AG08396 (cell line): Measurements from ENCODE around the gene FAM3A.

Experiments used
- DNase-seq: peaks from one replicate; pipeline ENCODE4 v3.0.0; 2012; ENCODE audit warnings: low spot score, mixed read lengths

Gene FAM3A

GRCh38 chrX:154478728-154479622 lies 37.1 kb downstream of the FAM3A start, which contains the start of gene LAGE3:
LAGE3 (minus strand) TSS chrX:154479281; CDS start chrX:154478915, 366 bp downstream.
- DNase-seq: peak; percentile 95

GRCh38 chrX:154477891-154478477 lies 38.0 kb downstream of the FAM3A start:
- no peak for DNase-seq

DNA sequence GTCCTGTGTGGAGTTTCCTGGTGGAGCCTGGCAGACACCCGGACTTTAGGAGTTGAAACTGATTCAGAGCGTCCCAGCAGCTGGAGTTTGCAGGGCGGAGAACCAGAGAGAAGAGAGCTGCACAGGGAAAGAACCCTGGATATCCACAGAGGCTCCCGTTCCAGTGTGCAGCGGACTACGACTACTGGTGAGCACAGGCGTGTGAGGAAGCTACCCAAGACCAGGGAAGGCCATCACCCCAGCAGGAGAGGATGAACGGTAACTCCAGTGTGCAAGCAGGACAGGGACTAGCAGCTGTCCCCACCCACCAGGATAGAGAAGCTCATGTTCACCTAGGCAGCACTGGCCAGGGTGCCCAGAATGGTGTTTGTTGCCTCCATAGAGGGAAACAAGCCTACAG lies 39.2 kb downstream of the FAM3A start:
- DNase-seq: no peak

DNA sequence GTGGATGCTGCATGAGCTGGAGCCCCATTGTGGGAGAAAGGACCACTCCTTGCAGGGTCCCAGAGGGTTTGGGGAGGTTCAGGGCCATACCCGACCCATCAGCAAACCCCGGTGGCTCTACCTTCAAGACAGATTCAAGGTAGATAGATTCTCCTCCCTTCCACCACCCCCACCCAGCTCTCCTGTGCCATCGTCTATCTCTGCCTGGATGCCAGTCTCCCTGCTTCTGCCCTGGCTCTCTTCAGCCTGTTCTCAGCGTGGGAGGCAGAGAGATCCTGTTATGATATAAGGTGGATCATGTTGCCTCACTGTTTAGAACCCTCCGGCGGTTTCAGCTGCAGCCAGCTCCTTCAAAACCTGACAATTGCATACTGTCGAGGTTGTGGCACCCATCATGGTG lies 42.3 kb downstream of the FAM3A start:
- no peak for DNase-seq

GRCh38 chrX:154472685-154473632 lies 43.1 kb downstream of the FAM3A start:
- DNase-seq: no peak

- no peak for DNase-seq
These were observed 44.0 kb downstream of the FAM3A start for GRCh38 chrX:154471839-154472684.

DNA sequence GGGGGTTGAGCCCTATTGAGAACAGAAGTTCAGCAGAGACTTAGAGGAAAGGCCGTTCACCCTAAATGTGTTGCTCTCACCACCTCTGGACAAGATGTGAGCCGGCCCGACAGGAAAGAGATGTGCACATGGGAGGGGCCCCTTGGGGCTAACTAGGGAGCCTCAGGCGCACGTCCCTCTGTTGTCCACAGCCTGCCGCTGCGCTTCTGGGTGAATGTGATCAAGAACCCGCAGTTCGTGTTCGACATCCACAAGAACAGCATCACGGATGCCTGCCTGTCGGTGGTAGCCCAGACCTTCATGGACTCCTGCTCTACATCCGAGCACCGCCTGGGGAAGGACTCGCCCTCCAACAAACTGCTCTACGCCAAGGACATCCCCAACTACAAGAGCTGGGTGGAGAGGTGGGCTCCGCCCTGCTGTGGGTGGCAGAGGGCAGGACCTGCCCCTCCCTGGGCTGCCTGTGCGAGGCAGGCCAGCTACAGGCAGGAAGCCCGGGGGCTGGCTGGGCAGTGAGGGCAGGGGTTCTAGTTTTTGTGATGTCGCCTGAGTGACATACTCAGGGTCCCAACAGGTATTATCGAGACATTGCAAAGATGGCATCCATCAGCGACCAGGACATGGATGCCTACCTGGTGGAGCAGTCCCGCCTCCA lies 45.0 kb downstream of the FAM3A start:
- DNase-seq: no peak

DNA sequence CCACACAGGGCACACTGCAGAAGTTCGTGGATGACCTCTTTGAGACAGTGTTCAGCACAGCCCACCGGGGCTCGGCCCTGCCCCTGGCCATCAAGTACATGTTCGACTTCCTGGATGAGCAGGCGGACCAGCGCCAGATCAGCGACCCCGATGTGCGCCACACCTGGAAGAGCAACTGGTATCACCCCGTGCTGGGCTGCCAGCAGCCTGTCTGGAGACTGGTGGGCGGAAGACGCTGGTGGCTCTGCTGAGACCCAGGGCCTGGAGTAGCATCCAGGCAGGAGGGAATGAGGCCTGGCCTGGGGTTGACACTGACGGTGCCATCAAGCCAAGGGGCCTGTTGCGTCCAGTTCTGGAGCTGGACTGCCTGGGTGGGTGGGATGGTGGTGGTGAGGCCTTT lies 45.6 kb downstream of the FAM3A start:
- no peak for DNase-seq

DNA sequence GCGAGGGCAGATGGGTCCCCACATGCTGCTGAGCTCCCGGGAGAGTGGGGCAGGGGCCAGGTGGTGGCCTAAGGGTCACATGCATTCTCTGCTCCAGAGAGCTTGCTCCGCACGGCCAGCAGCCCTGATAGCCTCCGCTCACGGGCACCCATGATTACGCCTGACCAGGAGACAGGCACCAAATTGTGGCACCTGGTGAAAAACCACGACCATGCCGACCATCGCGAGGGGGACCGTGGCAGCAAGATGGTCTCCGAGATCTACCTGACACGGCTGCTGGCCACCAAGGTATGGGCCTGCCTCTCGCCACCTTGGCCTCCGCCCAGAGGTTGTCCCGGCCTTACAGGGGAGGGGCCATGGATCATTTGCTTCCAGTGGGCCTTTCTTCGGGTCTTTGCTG lies 46.2 kb downstream of the FAM3A start:
- no peak for DNase-seq

DNA sequence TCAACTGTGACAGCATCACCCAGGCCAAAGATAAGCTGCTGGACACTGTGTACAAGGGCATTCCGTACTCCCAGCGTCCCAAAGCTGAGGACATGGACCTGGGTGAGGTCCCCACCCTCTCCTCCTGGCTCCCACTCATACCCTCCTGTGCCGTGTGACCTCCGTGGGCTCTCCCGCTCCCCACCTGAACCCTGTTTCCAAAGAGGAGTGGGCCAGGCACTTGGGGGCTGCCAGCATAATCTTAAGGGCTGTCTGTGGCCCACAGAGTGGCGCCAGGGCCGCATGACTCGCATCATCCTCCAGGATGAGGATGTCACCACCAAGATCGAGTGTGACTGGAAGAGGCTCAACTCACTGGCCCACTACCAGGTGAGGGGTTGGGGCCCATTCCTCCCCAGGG lies 46.9 kb downstream of the FAM3A start:
- no peak for DNase-seq

DNA sequence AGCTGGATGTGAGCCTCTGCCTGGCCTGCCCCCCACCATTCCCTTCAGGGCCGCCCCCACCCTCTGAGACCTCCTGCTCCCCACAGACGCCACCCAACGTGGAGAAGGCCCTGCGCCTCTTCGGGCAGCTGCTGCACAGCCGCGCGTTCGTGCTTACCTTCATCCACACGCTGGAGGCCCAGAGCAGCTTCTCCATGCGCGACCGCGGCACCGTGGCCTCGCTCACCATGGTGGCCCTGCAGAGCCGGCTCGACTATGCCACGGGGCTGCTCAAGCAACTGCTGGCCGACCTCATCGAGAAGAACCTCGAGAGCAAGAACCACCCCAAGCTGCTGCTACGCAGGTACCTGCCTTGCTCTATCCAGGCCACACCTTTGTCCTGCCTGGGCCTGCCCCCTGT lies 47.8 kb downstream of the FAM3A start:
- no peak for DNase-seq

DNA sequence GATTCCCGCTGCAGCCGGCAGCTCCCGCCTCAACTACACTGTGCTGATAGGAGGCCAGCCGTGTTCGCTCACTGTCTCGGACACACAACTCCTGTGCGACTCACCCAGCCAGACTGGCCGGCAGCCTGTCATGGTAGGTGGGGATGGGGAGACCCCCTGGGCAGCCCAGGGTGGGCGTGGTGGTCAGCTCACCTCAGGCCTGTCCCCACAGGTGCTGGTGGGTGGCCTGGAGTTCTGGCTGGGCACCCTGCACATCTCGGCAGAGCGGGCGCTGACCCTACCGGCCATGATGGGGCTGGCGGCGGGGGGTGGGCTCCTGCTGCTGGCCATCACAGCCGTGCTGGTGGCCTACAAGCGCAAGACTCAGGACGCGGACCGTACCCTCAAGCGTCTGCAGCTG lies 48.5 kb downstream of the FAM3A start:
- no peak for DNase-seq

DNA sequence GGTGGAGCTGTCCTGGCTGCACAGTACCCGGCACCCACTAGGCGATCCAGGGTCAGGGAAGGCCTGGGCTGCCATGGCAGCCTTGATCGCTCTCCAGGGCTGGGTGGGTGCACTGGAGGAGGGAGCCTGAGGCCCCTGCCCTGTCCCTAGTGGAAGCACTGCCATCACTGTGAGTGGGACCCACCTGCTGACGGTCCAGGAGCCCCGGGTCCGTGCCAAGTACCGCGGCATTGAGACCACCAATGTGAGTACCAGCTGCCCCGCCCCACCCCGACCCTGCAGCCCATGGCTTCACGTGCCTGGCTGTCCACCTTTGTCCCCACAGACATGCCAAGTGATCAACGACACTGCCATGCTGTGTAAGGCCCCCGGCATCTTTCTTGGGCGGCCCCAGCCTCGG lies 49.1 kb downstream of the FAM3A start:
- DNase-seq: no peak

DNA sequence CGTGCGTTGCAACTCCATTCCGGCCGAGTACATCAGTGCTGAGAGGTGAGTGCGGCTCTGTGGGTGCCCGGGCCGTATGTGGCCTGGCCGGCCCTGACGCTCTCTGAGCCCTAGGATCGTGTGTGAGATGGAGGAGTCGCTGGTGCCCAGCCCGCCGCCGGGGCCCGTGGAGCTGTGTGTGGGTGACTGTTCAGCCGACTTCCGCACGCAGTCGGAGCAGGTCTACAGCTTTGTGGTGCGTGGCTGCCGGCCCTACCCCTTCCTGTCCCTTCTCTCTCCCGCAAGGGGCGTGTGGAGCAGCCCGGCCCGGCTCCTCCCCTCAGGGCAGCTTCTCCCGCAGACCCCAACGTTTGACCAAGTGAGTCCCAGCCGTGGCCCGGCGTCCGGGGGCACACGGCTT lies 50.0 kb downstream of the FAM3A start:
- DNase-seq: no peak

DNA sequence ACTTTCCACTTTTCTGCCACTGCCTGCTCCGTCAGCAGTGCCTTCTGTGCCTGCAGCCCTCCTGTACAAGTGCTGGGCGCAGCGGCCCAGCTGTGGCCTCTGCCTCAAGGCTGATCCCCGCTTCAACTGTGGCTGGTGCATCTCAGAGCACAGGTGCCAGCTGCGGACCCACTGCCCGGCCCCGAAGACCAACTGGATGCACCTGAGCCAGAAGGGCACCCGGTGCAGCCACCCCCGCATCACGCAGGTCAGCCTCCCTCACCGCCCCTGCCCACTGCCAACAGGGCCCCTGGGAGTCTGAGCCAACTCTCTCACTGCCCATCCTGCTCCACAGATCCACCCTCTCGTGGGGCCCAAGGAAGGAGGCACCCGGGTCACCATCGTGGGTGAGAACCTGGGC lies 50.4 kb downstream of the FAM3A start:
- no peak for DNase-seq

- no peak for DNase-seq
These were observed 51.1 kb downstream of the FAM3A start for GRCh38 chrX:154464806-154465365.

DNA sequence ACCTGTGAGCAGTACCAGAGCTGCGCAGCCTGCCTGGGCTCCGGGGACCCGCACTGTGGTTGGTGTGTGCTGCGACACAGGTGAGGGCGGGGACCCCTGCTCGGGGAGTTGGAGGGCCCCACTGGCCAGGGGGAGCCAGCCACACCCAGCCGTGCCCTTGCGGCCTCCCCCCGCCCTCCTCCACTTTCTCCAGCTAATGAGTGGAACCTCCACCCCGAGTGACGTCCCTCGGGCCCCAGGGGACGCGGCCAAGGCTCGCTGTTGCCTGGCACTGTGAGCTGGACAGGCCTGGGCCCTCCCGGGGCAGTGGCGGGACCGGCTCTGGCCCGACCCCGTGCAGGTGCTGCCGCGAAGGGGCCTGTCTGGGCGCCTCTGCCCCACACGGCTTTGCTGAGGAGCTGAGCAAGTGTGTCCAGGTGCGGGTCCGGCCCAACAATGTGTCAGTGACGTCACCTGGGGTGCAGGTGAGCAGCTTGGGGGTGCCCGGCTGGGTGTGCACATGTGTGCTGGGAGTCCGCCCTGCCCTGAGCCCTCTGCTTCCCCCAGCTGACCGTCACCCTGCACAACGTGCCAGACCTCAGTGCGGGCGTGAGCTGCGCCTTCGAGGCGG lies 52.3 kb downstream of the FAM3A start:
- no peak for DNase-seq

GRCh38 chrX:154462396-154462795 lies 53.6 kb downstream of the FAM3A start:
- DNase-seq: no peak

DNA sequence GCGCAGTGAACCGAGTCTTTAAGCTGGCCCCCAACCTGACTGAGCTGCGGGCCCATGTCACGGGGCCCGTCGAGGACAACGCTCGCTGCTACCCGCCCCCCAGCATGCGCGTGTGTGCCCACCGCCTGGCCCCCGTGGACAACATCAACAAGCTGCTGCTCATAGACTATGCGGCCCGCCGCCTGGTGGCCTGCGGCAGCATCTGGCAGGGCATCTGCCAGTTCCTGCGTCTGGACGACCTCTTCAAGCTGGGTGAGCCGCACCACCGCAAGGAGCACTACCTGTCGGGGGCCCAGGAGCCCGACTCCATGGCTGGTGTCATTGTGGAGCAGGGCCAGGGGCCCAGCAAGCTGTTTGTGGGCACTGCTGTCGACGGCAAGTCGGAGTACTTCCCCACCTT lies 55.7 kb downstream of the FAM3A start:
- no peak for DNase-seq

GRCh38 chrX:154459832-154460231 lies 56.2 kb downstream of the FAM3A start:
- DNase-seq: no peak
